Stimulated activated CD4-positive, alpha-beta T cell treated with anti-CD3 and anti-CD28 coated beads, Interleukin-4, amount 100 ng/mL, for 48 hours (primary cell): ENCODE measurements around the gene TBK1.

Experiments
- DNase-seq, 2 donors: peaks; one replicate each; pipeline ENCODE4 v3.0.0-alpha.2; 2020; ENCODE audit warnings: low read depth in 2 of 2

Gene TBK1

GRCh38 chr12:64545081-64545382, 93.1 kb downstream of the TBK1 start:
- DNase-seq: no peak

DNA sequence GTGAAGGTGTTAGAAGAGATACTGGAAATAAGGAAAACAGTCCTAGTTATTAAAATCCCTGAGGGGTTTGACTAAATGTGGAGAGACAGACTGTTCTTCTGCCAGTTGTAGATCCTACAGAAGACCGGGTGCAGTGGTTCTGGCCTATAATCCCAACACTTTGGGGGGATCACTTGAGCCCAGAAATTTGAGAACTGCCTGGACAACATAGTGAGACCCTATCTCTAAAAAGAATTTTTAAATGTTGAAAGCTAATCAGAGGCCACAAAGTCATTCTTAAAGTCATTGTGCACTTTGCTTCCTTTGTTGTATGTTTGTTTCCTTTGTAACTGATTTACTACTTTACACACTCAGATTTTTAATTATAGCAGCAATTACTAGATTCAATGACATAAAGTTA, 97.2 kb downstream of the TBK1 start:
- DNase-seq: no peak

DNA sequence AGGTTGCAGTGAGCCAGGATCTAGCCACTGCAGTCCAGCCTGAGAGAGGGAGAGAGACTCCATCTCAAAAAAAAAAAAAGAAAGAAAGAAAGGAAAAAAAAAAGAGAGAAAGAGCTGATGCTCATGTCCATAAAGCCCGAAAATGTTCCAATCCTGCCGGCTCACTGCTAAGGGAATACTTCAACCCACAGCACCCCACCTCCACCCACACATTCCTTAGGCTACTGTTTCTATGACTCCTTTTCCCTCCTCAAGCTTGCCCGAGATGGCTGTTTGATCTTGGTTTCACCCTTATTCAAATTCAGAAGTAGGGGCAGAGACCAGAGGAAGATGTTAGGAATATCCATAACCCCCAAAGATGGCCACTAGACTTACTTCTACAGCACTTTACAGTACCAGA, 98.8 kb downstream of the TBK1 start:
- DNase-seq: no peak

GRCh38 chr12:64551676-64552075, 99.8 kb downstream of the TBK1 start:
- no peak for DNase-seq
